AG10803 (cell line): ENCODE data around the gene ALOX5AP.
"Not testable (repeated sequence)": the region's sequence is repeated elsewhere in the genome, so short reads cannot be mapped to it uniquely, and the experiment has no call there.

ENCODE experiments used
- DNase-seq: peaks from one replicate; pipeline ENCODE4 v3.0.0; 2010; ENCODE audit warnings: low read depth
- H3K4me3 ChIP-seq: 2 replicates; pipeline ENCODE4 v1.5.1; 2011; ENCODE audit warnings: mild to moderate bottlenecking, low read length, control low read depth
- TF ChIP-seq, protein P1 (sequence below): conservative IDR thresholded peaks from 2 replicates; pipeline ENCODE4 v1.5.1; 2011; ENCODE audit warnings: mild to moderate bottlenecking, low read length, control low read depth, inconsistent platforms

Gene ALOX5AP

DNA sequence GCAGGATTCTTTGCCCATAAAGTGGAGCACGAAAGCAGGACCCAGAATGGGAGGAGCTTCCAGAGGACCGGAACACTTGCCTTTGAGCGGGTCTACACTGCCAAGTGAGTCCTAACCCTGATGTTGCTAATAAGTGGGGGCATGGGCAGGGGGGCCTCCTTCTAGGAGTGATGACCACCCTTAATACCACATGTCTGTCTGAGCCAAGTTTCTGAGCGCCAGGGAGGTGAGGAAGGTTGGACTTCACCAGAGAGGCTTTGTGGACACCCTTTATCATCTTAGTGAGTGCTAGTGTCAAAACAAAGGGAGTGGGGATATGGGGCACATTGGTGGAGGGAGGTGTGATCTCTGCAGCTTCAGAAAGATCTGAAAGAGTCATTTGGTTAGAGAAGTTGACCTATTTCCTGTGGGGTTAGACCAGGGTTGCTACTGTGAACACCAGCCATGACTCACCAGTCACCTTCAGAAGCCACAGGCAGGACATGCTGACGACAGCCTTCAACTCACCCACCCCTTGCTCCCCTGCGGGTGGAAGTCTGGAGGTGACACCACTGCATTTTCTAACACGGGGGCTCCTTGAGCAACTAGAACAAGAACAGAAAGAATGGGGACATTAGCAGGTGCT lies 8.8 kb downstream of the ALOX5AP start:
- TF ChIP-seq, protein P1, sequence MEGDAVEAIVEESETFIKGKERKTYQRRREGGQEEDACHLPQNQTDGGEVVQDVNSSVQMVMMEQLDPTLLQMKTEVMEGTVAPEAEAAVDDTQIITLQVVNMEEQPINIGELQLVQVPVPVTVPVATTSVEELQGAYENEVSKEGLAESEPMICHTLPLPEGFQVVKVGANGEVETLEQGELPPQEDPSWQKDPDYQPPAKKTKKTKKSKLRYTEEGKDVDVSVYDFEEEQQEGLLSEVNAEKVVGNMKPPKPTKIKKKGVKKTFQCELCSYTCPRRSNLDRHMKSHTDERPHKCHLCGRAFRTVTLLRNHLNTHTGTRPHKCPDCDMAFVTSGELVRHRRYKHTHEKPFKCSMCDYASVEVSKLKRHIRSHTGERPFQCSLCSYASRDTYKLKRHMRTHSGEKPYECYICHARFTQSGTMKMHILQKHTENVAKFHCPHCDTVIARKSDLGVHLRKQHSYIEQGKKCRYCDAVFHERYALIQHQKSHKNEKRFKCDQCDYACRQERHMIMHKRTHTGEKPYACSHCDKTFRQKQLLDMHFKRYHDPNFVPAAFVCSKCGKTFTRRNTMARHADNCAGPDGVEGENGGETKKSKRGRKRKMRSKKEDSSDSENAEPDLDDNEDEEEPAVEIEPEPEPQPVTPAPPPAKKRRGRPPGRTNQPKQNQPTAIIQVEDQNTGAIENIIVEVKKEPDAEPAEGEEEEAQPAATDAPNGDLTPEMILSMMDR = no peak
- no peak overlapping the region for H3K4me3 ChIP-seq
- no peak for DNase-seq

DNA sequence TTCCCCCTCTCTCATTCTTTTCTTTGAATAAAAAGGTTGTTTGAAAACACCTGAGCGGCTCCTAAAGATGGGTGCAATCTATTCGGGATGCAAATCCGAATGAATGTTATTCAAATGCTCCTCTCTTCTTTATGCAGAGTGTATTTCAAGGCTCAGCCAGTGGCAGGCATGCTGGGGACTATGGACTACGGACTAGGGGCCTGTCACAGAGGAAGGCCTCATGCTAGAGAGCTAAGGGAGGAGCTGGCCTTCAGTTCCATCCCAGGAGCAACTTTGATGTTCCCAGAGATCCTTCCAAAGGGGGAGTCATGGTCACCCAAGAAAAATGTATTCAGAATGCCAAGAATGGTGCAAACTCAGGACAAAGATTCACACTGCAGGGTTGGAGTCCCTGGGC lies 9.3 kb downstream of the ALOX5AP start:
- no peak overlapping the region for H3K4me3 ChIP-seq
- TF ChIP-seq, protein P1 = no peak
- DNase-seq = no peak

DNA sequence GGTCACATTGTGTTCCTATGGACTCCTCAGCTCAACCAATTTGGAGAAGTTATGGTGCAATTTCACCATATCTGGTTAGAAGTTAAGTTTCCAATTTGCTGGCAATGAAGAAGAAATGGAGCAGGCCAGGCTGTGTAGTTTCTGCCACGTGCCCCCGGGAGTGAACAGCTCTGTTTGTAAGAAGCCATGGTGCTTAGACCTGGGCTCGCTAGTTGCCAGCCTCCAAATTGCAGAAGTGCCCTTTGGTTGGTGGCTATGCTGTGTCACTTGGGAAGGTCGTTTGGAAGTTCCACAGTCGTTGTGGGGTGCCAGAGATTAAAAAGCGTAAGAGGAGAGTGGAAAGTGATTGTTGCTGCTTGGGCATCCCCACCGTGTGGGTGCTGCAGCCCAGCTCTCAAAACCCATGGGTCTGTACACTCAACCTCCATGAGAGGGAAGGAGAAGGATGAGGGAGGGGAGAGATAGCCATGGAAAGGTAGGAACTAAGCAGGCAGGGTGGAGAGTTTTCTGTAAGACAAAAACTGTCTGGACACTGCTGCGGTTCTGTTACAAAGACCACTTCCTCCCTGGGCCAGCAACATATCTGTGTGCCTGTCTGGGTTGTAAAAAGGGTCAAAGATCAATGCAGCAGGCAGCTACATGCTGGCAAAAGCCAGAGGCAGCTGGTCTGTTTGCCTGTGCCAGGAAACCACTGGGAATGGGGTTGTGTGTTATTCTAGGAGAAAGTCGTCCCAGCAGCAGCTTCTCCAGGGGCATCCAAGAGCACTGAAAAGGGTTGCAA lies 10.8 kb downstream of the ALOX5AP start:
- DNase-seq = no peak
- no peak overlapping the region for H3K4me3 ChIP-seq
- TF ChIP-seq, protein P1 = no peak

DNA sequence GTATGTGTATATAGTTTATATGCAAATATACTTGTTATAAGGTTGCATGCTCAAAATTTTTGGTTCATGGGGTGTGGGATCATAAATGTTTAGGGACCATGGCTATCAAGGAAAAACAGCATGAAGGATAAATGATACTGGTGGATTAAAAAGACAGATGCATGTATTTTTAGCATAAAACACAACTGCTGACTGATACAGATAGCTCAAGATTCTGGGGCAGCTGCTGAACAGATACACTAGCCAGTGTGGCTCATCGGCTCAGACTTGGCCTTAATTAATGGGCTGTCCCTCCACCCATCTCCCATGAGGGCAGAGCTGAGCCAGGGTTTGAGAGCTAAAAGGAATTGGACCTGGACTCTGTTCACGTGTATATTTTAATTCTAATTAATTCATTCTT lies 11.4 kb downstream of the ALOX5AP start:
- no peak overlapping the region for H3K4me3 ChIP-seq
- DNase-seq = no peak
- TF ChIP-seq, protein P1 = no peak

DNA sequence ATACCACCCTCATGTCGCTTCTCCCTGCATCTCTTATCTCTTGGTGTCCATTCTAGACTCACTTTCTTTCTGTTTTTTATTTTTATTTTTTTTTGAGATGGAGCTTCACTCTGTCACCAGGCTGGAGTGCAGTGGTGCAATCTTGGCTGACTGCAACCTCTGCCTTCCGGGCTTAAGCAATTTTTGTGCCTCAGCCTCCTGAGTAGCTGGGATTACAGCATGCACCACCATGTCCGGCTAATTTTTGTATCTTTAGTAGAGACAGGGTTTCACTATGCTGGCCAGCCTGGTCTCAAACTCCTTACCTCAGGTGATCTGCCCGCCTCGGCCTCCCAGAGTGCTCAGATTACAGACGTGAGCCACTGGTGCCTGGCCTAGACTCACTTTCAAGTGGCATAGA lies 12.5 kb downstream of the ALOX5AP start:
- H3K4me3 ChIP-seq, DNase-seq: not testable (repeated sequence)

DNA sequence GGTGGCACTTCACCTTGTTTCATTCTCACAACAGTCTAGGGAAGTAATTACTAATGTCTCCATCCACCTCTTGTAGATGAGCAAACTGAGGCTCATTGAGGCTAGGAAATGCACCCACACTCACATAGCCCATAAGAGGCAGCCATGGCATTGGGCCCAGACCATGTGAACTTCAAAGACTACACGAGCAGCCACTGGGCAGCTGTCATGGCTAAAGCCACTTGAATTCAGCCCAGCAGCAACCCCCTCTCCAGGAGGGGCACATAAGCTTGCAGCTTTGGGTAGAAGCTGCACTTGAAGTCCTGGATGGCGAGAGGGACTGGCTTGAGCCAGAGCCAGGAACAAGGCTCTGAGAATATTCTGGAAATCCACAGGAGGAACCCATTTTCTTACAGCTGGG lies 13.4 kb downstream of the ALOX5AP start:
- no peak for DNase-seq
- TF ChIP-seq, protein P1 = no peak
- H3K4me3 ChIP-seq = no peak overlapping the region

DNA sequence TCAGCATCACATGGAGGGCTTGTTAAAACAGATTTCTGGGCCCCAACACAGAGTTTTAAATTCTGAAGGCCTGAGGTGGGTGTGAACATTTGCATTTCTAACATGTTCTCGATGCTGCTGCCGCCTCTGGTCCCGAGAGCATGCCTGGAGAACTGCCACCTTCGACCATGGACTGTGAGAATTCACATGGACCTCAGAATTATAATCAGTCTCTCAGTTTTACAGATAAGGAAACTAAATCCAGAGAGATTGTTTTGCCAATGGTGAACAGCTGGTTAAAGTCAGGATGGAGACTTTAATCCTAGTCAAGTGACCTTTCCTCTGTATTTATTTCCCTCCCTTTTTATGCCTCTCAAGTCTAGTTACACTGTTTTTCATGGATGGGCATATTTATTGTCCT lies 14.7 kb downstream of the ALOX5AP start:
- no peak for DNase-seq
- TF ChIP-seq, protein P1 = no peak
- no peak overlapping the region for H3K4me3 ChIP-seq
